Body of pancreas (tissue), 4 donors: Measurements from ENCODE around the gene GRIN1. TPM values are rescaled to one million over a fixed set of nuclear protein-coding genes. Genes with fewer than 3 reads are reported as not detected.

Experiments used
- ATAC-seq: fragments of 150-250 bp; one replicate; pipeline ENCODE4 v1.9.1; 2016
- DNase-seq, 4 donors: peaks; one replicate each; pipeline ENCODE4 v3.0.0-alpha.2; 2019
- H3K27ac ChIP-seq, 4 donors: fragments of 200-600 bp; sonication (generic); 1 replicate in 3 of 4; 2 replicates in 1 of 4; pipeline versions ENCODE4 v1.5.1 to v1.6.1; 2016 to 2019; ENCODE audit warnings: mild to moderate bottlenecking in 1 of 4, mixed read lengths in 1 of 4, moderate library complexity in 1 of 4
- H3K27me3 ChIP-seq, 2 donors: fragments of 200-600 bp; sonication (generic); one replicate each; pipeline ENCODE4 v1.6.0; 2016; ENCODE audit warnings: mild to moderate bottlenecking in 1 of 2
- H3K36me3 ChIP-seq, 2 donors: fragments of 200-600 bp; sonication (generic); replicated peaks in 1 of 2; 2 replicates each; pipeline ENCODE4 v1.5.1; 2016; ENCODE audit warnings: low read depth in 2 of 2; ENCODE audit not compliant: insufficient read depth in 1 of 2
- H3K4me1 ChIP-seq: fragments of 200-600 bp; sonication (generic); one replicate; pipeline ENCODE4 v1.6.0; 2016
- H3K4me3 ChIP-seq, 2 donors: fragments of 200-600 bp; sonication (generic); 1 replicate in 1 of 2; 2 replicates in 1 of 2; pipeline ENCODE4 v1.5.1; 2016 to 2019
- H3K9me3 ChIP-seq, 3 donors: fragments of 200-600 bp; sonication (generic); 1 replicate in 2 of 3; 2 replicates in 1 of 3; pipeline ENCODE4 v1.5.1; 2016
- POLR2A ChIP-seq, 3 donors: fragments of 450-650 bp; IDR thresholded peaks; one replicate each; pipeline ENCODE4 v1.6.1; 2016; ENCODE audit warnings: antibody characterized with exemption in 3 of 3, mild to moderate bottlenecking in 2 of 3
- WGBS, 2 donors: methylation state at CpG; one replicate each; pipeline ENCODE4 v1.1.5; 2017; 5-methylcytosine and 5-hydroxymethylcytosine counted together
- intact Hi-C: fragments of 100-400 bp; cut with DNase I; formaldehyde crosslinking; loops from one replicate; pipeline ENCODE4 v1.15.1; 2023
- total RNA-seq, 2 donors: library from RNA; depleted of rRNA; stranded (reverse); fragments of >200 nt; gene quantifications; one replicate each; pipeline ENCODE4 v1.1.0, GENCODE V29; 2016
- TF ChIP-seq, protein P1 (sequence below), 7 experiments: fragments of 450-650 bp in 4 of 7; fragments of 200-600 bp in 3 of 7; sonication (generic) in 3 of 7; IDR thresholded peaks; one replicate each; pipeline ENCODE4 v1.5.1; 2016 to 2019; ENCODE audit warnings: antibody characterized with exemption in 7 of 7

GRIN1 gene
- total RNA-seq, 2 donors from 2014 or later = not detected

DNA sequence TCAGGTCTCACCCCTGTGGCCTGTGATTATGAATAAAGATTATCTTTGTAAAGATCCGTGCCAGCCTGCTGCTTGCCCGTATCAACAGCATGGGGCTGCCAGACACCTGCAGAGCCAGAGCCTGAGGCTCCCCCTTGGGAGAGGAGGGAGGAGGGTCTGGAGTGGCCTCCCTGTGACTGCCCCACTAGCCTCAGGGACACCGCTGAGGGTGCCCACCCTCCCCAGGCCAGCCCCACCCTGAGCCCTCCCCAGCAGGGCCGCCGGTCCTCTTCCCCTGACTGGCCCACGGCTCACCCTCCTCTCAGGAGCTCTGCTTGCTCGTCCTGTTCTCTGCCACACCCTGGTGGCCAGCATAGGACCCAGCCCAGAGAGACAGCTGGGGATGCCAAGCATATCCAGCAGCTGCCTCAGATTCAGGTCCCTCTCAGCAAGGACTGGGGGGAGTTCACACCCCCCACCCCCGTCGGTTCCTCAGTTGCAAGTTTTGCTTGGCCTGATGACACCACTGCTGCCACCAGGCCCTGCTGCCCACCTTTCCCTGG lies 51.4 kb downstream of the GRIN1 start:
- Histone ChIP-seq H3K36me3 (peaks cover 0 to 3% of the 10 kb centered on the region in 2 donors), H3K4me1 (peaks cover 91% of the 10 kb centered on the region), H3K9me3 (no peaks in the 10 kb centered on the region), H3K27ac (peak overlapping the region; percentile 93 to 99 (median 95)), H3K27me3 (no peaks in the 10 kb centered on the region), H3K4me3 (no peak overlapping the region)
- ATAC-seq = no peak
- WGBS, 2 donors = 20 to 25% methylated on average over 1 to 9 of the region's 9 CpGs
- intact Hi-C loops = loop anchor here (5.0 kb wide), 1 partner anchor 42 kb away; the partner anchor contains the start of gene SLC34A3
- TF ChIP-seq, protein P1, sequence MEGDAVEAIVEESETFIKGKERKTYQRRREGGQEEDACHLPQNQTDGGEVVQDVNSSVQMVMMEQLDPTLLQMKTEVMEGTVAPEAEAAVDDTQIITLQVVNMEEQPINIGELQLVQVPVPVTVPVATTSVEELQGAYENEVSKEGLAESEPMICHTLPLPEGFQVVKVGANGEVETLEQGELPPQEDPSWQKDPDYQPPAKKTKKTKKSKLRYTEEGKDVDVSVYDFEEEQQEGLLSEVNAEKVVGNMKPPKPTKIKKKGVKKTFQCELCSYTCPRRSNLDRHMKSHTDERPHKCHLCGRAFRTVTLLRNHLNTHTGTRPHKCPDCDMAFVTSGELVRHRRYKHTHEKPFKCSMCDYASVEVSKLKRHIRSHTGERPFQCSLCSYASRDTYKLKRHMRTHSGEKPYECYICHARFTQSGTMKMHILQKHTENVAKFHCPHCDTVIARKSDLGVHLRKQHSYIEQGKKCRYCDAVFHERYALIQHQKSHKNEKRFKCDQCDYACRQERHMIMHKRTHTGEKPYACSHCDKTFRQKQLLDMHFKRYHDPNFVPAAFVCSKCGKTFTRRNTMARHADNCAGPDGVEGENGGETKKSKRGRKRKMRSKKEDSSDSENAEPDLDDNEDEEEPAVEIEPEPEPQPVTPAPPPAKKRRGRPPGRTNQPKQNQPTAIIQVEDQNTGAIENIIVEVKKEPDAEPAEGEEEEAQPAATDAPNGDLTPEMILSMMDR (IDR thresholded peaks at IDR 0.05) = peak in 4 of 7 experiments; percentile 24 to 38 (median 26)
- no peak for TF ChIP-seq POLR2A (IDR thresholded peaks at IDR 0.05)
- peak in 2 of 4 donors; percentile 47 to 57 for DNase-seq

DNA sequence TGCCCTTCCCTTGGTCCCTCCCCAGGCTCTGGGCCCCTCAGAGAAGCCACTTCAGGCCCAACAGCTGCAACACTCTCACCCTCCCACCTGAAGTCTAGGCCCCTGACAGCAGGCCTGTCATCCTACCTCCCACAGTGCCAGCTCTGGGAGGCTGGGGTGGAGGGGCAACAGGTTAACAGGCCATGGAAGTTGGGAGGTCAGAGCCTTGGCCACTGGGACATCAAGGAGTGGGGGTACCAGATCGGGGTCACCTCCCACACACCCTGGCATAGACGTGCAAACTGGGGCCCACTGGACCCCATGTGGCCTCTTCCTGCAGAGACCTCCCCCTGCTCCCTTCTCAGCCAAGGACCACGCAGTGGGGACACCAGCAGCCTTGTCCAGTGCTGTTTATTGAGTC lies 52.3 kb downstream of the GRIN1 start:
- peak overlapping the region in 3 of 4 donors; percentile 93 to 96 (median 94) for H3K27ac ChIP-seq
- H3K36me3 ChIP-seq = peaks cover 0 to 2% of the 10 kb centered on the region in 2 donors
- H3K4me1 ChIP-seq = peaks cover 91% of the 10 kb centered on the region
- H3K9me3 ChIP-seq = no peaks in the 10 kb centered on the region
- ATAC-seq (no peak), DNase-seq (no peak)
- no peak overlapping the region for H3K4me3 ChIP-seq
- no peaks in the 10 kb centered on the region for H3K27me3 ChIP-seq
- intact Hi-C loops = loop anchor here (5.0 kb wide), 1 partner anchor 41 kb away; the partner anchor contains the start of gene SLC34A3
- WGBS, 2 donors = 66 to 79% methylated on average over 3 of the region's 3 CpGs
- no peak for TF ChIP-seq POLR2A (IDR thresholded peaks at IDR 0.05)
- TF ChIP-seq, protein P1 (IDR thresholded peaks at IDR 0.05) = no peak

DNA sequence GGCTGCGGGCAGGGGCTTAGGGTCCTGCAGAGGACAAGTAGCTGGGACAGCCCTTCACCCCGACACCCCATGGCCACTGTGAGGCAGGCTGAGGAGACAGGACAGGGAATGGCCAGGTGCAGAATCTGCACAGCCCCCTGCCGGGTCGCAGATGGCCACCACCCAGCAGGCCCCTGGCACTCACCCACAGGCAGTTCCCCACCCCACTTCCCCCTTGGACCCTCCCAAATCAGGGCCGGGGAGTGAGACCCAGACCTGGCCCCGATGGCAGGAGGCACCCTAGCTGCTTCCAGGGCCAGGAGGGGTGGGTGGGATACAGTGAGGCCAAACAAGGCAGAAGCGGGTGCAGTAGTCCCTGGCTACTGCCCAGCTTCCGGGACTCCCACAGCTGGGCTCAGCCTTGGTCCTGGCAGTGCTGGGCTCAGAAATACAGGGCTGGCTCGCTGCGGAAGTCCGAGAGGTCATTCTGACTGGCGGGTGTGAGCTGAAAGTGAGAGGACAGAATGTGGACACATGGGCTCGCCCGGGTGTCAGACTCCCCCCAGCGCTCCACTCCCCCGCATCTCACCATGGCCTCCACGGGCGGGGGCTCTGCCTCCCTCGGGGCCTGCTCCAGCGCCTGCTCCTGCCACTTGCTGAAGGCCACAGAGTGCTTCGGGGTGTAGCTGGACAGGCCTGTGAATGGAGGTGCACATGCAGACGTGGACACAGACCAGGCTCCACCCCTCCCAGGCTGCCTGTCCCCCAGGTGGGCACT lies 52.9 kb downstream of the GRIN1 start:
- no peaks in the 10 kb centered on the region for H3K27me3 ChIP-seq
- H3K27ac ChIP-seq = peak overlapping the region; percentile 13 to 93 (median 58)
- H3K4me3 ChIP-seq = no peak overlapping the region
- intact Hi-C loops = loop anchor here (5.0 kb wide), 1 partner anchor 40 kb away; the partner anchor contains the start of gene SLC34A3
- TF ChIP-seq, protein P1 (IDR thresholded peaks at IDR 0.05) = no peak
- peak in 1 of 3 donors; percentile 6 for TF ChIP-seq POLR2A (IDR thresholded peaks at IDR 0.05)
- DNase-seq (no peak), ATAC-seq (no peak)
- H3K36me3 ChIP-seq = peaks cover 0 to 2% of the 10 kb centered on the region in 2 donors
- WGBS, 2 donors = 69% methylated on average over 21 of the region's 22 CpGs; no CpG with 5 or more reads in 1 of the 2 donors
- peaks cover 91% of the 10 kb centered on the region for H3K4me1 ChIP-seq
- no peaks in the 10 kb centered on the region for H3K9me3 ChIP-seq

DNA sequence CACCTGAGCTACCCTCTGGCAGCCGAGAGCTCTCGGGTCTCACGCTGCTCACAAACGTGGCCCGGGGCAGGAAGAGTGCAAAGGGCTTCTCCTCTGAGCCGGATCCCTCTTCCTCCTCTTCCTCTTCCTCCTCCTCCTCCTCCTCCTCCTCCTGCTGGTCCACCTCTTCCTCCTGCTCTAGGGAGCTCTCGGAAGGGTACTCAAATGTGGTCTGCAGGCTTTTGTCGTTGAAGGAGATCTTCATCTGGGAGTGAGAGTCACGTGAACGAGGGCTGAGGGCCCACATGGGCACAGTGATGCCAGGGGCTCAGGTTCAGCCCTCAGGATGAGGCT lies 53.5 kb downstream of the GRIN1 start:
- Histone ChIP-seq H3K27me3 (no peaks in the 10 kb centered on the region), H3K27ac (peak overlapping the region; percentile 13 to 93 (median 58)), H3K4me1 (peaks cover 91% of the 10 kb centered on the region), H3K4me3 (no peak overlapping the region), H3K36me3 (peaks cover 0 to 2% of the 10 kb centered on the region in 2 donors), H3K9me3 (no peaks in the 10 kb centered on the region)
- WGBS, 2 donors = 64 to 75% methylated on average over 9 to 10 of the region's 10 CpGs
- TF ChIP-seq POLR2A (IDR thresholded peaks at IDR 0.05) = no peak
- TF ChIP-seq, protein P1 (IDR thresholded peaks at IDR 0.05) = no peak
- ATAC-seq (no peak), DNase-seq (no peak)
- intact Hi-C loops = loop anchor here (5.0 kb wide), 1 partner anchor 40 kb away; the partner anchor contains the start of gene SLC34A3
